Glutamatergic neuron (in vitro differentiated cells): ENCODE results near the gene CPNE7. TPM values are rescaled to one million over a fixed set of nuclear protein-coding genes. Genes with fewer than 3 reads are reported as not detected.

Source experiments
- DNase-seq: peaks from one replicate; pipeline ENCODE4 v3.0.0; 2022
- H3K27ac Mint-ChIP-seq: one replicate; pipeline ENCODE4 v1.8.0; 2020; ENCODE audit warnings: mild to moderate bottlenecking, mixed read lengths, inconsistent platforms; ENCODE audit not compliant: unreplicated experiment
- H3K27me3 Mint-ChIP-seq: one replicate; pipeline ENCODE4 v1.8.0; 2020; ENCODE audit warnings: mild to moderate bottlenecking, moderate library complexity, mixed read lengths, inconsistent platforms; ENCODE audit not compliant: unreplicated experiment
- H3K36me3 Mint-ChIP-seq: one replicate; pipeline ENCODE4 v1.8.0; 2020; ENCODE audit warnings: mild to moderate bottlenecking, mixed read lengths, inconsistent platforms; ENCODE audit not compliant: unreplicated experiment
- H3K4me1 Mint-ChIP-seq: one replicate; pipeline ENCODE4 v1.8.0; 2020; ENCODE audit warnings: mild to moderate bottlenecking, low read depth, mixed read lengths, inconsistent platforms; ENCODE audit not compliant: unreplicated experiment
- H3K4me3 Mint-ChIP-seq: one replicate; pipeline ENCODE4 v1.8.0; 2020; ENCODE audit warnings: mild to moderate bottlenecking, mixed read lengths, inconsistent platforms; ENCODE audit not compliant: unreplicated experiment
- H3K9me3 Mint-ChIP-seq: one replicate; pipeline ENCODE4 v1.8.0; 2020; ENCODE audit warnings: mild to moderate bottlenecking, moderate library complexity, mixed read lengths, inconsistent platforms; ENCODE audit not compliant: unreplicated experiment
- CTCF ChIP-seq: fragments of 200-600 bp; sonication (generic); IDR thresholded peaks from one replicate; pipeline ENCODE4 v1.5.0; 2021; ENCODE audit not compliant: partially characterized antibody, unreplicated experiment
- total RNA-seq: library from RNA; stranded (reverse); fragmentation: NEBNext Ultra II Directional; extraction: Animal tissue kit (Norgen Biotek cat#: 25700); gene quantifications from one replicate; pipeline ENCODE4 v1.2.1, GENCODE V29; 2021; ENCODE audit not compliant: unreplicated experiment

CPNE7 gene
- total RNA-seq, 1 donor from 2014 or later = 17.8 TPM

DNA sequence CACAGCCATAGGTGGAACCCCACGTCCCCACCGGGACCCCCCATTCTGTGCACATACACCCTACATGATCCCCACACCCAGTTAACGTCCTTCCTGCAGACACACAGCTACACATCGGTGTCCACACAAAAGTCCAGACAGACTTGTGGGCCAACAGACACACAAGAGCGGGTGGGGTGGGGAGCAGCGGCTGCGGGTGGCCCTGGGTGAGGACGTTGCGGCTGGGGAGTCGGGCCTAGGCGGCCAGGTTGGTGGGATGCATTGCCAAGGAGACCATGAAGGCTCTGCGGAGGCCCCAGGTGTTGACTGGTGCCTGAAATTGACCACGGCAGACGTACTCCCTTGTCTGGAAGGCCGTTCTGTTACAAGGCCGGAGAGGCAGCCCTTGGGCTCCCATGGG lies 29.2 kb downstream of the CPNE7 start:
- DNase-seq = no peak
- H3K4me3 Mint-ChIP-seq = no peak overlapping the region
- peaks cover 4% of the 10 kb centered on the region for H3K27me3 Mint-ChIP-seq
- H3K27ac Mint-ChIP-seq = no peak overlapping the region
- no peaks in the 10 kb centered on the region for H3K36me3 Mint-ChIP-seq
- TF ChIP-seq CTCF = no peak
- H3K9me3 Mint-ChIP-seq = peaks cover 3% of the 10 kb centered on the region
- H3K4me1 Mint-ChIP-seq = peaks cover 13% of the 10 kb centered on the region

DNA sequence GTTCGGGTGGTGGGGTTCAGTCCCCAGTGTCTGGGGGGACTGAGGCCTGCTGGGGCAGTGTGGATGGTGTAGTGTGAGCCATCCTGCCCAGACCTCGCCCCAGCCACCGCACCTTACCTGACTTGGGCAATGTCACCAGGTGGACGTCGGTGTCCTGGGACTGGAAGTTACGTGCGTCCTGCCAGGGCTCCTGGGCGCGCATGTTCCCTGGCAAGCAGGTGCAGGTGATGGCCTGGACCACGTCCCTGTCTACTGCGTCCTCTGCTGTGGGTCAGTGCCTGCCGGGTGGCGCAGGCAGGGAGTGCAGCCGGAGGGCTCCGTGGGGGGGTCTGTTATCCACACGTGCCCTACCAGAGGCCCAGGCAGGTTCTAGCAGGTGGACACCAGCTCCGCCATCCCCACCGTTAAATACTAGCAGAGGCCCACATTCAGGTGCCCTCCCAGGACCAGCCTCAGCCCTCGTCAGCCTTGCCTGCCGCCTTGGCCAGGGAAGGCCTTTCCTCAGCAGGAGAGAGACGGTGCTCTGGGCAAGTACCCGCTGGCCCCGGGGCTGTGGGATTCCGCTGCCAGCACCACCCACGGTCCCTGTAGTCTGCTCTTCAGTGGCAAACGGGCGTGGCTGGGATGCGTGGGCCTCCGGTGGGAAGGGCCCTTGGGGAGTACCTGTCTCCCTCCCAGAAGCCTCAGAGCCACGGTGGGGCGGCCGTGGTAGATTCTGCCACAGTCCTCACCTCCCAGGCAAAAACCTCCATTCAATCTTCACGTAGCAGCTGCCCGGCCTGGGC lies 29.8 kb downstream of the CPNE7 start:
- Mint-ChIP-seq H3K4me3 (no peak overlapping the region), H3K9me3 (peaks cover 3% of the 10 kb centered on the region), H3K27me3 (peaks cover 5% of the 10 kb centered on the region), H3K4me1 (peaks cover 9% of the 10 kb centered on the region), H3K27ac (no peak overlapping the region), H3K36me3 (no peaks in the 10 kb centered on the region)
- no peak for TF ChIP-seq CTCF
- no peak for DNase-seq

GRCh38 chr16:89606006-89606405 lies 30.4 kb downstream of the CPNE7 start:
- peaks cover 6% of the 10 kb centered on the region for H3K4me1 Mint-ChIP-seq
- no peak for TF ChIP-seq CTCF
- H3K4me3 Mint-ChIP-seq = no peak overlapping the region
- H3K27me3 Mint-ChIP-seq = peaks cover 5% of the 10 kb centered on the region
- no peaks in the 10 kb centered on the region for H3K36me3 Mint-ChIP-seq
- peaks cover 3% of the 10 kb centered on the region for H3K9me3 Mint-ChIP-seq
- no peak overlapping the region for H3K27ac Mint-ChIP-seq
- DNase-seq = no peak

- TF ChIP-seq CTCF = no peak
- Mint-ChIP-seq H3K36me3 (peaks cover 2% of the 10 kb centered on the region), H3K9me3 (peaks cover 3% of the 10 kb centered on the region), H3K27ac (peak overlapping the region; percentile 17), H3K27me3 (peaks cover 5% of the 10 kb centered on the region), H3K4me3 (no peak overlapping the region), H3K4me1 (peaks cover 7% of the 10 kb centered on the region)
- no peak for DNase-seq
Observed at GRCh38 chr16:89607453-89607852, 31.9 kb downstream of the CPNE7 start.

- peaks cover 9% of the 10 kb centered on the region for H3K27me3 Mint-ChIP-seq
- DNase-seq = no peak
- H3K9me3 Mint-ChIP-seq = peaks cover 6% of the 10 kb centered on the region
- H3K36me3 Mint-ChIP-seq = peaks cover 5% of the 10 kb centered on the region
- no peak for TF ChIP-seq CTCF
- H3K27ac Mint-ChIP-seq = peak overlapping the region; percentile 17
- H3K4me3 Mint-ChIP-seq = no peak overlapping the region
- H3K4me1 Mint-ChIP-seq = peaks cover 10% of the 10 kb centered on the region
Observed at GRCh38 chr16:89607937-89608740, 32.6 kb downstream of the CPNE7 start.
